Measurements from ENCODE around the gene CD300H.

The CD300H gene

GRCh38 chr17:74546586-74546985 lies 20.7 kb downstream of the CD300H start:
- TF ChIP-seq MYC (IDR thresholded peaks at IDR 0.05; ENCODE audit: low read depth, low read length), result no peak
- no peak for TF ChIP-seq MAX (IDR thresholded peaks at IDR 0.05; ENCODE audit: low read depth, low read length)
- TF ChIP-seq, protein P1, sequence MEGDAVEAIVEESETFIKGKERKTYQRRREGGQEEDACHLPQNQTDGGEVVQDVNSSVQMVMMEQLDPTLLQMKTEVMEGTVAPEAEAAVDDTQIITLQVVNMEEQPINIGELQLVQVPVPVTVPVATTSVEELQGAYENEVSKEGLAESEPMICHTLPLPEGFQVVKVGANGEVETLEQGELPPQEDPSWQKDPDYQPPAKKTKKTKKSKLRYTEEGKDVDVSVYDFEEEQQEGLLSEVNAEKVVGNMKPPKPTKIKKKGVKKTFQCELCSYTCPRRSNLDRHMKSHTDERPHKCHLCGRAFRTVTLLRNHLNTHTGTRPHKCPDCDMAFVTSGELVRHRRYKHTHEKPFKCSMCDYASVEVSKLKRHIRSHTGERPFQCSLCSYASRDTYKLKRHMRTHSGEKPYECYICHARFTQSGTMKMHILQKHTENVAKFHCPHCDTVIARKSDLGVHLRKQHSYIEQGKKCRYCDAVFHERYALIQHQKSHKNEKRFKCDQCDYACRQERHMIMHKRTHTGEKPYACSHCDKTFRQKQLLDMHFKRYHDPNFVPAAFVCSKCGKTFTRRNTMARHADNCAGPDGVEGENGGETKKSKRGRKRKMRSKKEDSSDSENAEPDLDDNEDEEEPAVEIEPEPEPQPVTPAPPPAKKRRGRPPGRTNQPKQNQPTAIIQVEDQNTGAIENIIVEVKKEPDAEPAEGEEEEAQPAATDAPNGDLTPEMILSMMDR (IDR thresholded peaks at IDR 0.05; ENCODE audit: low read depth, low read length), result no peak
- no peak for TF ChIP-seq POLR2A (IDR thresholded peaks at IDR 0.05; ENCODE audit: extremely low read depth, insufficient read length)
- no peak overlapping the region for H3K4me3 ChIP-seq (ENCODE audit: low read depth, low read length)
- DNase-seq (ENCODE audit: low read depth), result no peak

DNA sequence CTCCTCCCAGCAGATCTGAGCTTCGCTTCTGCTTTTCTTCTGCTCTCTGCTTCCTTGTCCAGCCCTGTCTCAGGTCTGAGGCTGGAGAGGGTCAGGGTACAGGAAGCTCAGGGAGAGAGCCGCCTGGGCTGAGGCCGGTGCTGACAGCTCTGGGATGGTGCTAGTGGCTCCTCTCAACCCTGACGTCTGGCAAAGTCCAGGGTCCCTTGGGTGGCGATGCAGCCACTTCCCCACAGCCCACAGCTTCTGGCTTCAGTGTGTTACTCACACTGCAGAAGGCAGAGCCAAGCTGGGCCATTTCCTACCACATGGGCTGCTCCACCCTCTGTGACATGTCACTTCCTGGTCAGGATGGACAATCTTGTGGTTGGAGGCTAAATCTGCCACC lies 21.5 kb downstream of the CD300H start, which contains the start of gene CD300C:
TSS of gene CD300C (minus strand) at position 273 of the 388 bp plus-strand sequence. CDS start 333 bp downstream, outside the sequence.
- peak within 1 kb of the TSS; percentile 21 for H3K4me3 ChIP-seq (ENCODE audit: low read depth, low read length)
- peak; percentile 91 for DNase-seq (ENCODE audit: low read depth)
- no peak for TF ChIP-seq POLR2A (IDR thresholded peaks at IDR 0.05; ENCODE audit: extremely low read depth, insufficient read length)
- TF ChIP-seq, protein P1 (IDR thresholded peaks at IDR 0.05; ENCODE audit: low read depth, low read length), result no peak
- no peak for TF ChIP-seq MYC (IDR thresholded peaks at IDR 0.05; ENCODE audit: low read depth, low read length)
- peak; percentile 71 for TF ChIP-seq MAX (IDR thresholded peaks at IDR 0.05; ENCODE audit: low read depth, low read length)

DNA sequence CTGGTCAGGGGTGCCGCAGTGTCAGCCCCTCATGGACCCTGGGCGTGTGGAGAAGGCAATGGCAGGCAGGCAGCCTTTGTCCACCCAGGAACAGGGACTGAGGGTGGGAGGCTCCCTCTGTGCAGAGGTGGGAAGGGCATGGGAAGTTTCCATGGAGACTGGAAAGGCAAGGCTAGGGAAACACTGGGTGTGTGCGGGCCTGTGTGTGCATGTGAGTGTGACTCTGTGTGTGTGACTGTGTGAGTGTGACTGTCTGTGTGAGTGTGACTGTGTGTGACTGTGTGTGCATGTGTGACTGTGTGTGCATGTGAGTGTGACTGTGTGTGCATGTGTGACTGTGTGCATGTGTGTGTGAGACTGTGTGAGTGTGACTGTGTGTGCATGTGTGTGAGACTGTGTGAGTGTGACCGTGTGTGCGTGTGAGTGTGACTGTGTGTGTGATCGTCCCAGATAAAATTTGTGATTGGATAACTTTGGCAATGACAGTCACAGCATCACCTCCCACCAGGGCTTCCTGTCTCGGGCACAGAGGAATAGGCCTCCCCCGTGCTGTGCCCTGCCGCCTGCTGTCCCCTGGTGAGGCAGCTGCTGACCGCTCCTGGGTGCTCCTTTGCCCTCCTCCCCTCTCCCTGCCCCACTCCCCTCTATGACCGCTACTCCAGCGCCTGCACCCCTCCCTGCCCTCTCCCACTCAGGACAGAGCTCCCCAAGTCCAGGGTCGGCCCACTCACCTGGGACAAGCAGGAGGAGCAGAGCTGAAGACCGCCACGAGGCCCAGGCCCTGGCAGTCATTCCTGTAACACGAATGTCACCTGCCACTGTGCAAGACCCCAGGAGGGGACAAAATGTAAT lies 22.1 kb downstream of the CD300H start:
- TF ChIP-seq MAX (IDR thresholded peaks at IDR 0.05; ENCODE audit: low read depth, low read length), result no peak
- TF ChIP-seq, protein P1 (IDR thresholded peaks at IDR 0.05; ENCODE audit: low read depth, low read length), result no peak
- no peak for TF ChIP-seq MYC (IDR thresholded peaks at IDR 0.05; ENCODE audit: low read depth, low read length)
- no peak for TF ChIP-seq POLR2A (IDR thresholded peaks at IDR 0.05; ENCODE audit: extremely low read depth, insufficient read length)
- peak; percentile 22 for DNase-seq (ENCODE audit: low read depth)
- peak overlapping the region; percentile 21 for H3K4me3 ChIP-seq (ENCODE audit: low read depth, low read length)

DNA sequence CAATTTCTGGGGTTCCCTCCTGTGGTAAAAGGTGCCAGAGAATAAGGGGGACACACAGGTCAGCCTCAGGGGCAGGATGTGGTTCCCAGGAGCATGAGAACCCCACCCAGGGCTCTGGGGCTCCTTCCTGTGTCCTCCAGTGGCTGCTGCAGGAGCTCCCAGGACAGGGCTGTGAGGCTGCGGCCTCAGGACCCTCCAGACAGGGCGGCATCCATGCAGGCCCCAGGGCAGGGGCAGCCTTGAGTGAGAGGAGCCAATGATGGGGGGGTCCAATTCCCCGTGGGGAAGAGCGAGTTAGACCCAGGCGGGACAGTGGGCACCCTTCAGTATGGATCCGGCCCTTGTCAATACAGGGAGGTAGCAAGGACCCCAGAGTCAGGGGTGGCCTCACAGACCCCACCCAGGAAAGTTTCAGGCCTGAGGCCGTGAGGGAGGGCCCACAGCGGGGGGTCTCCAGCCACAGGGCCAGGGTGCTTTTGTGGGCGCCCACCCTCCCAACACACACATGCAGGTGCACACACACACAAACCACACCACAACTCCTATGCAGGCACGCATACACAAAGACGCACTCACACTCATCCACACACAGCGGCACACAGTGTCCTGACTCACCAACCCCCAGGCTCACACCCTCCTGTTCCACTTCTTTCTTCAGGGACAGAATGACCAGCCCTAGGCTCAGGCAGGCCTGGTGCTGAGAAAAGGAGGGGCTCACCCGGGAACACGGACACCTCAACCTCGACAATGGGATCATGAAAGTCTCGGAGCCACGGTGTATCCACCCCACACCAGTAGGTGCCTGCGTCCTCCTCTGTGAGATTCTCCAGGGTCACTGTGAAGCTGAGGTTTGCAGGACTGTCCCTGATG lies 23.2 kb downstream of the CD300H start:
- TF ChIP-seq POLR2A (IDR thresholded peaks at IDR 0.05; ENCODE audit: extremely low read depth, insufficient read length), result no peak
- no peak for TF ChIP-seq MYC (IDR thresholded peaks at IDR 0.05; ENCODE audit: low read depth, low read length)
- no peak for TF ChIP-seq MAX (IDR thresholded peaks at IDR 0.05; ENCODE audit: low read depth, low read length)
- TF ChIP-seq, protein P1 (IDR thresholded peaks at IDR 0.05; ENCODE audit: low read depth, low read length), result no peak
- H3K4me3 ChIP-seq (ENCODE audit: low read depth, low read length), result no peak overlapping the region
- DNase-seq (ENCODE audit: low read depth), result no peak

GRCh38 chr17:74543406-74543805 lies 23.9 kb downstream of the CD300H start:
- no peak for TF ChIP-seq MAX (IDR thresholded peaks at IDR 0.05; ENCODE audit: low read depth, low read length)
- TF ChIP-seq, protein P1 (IDR thresholded peaks at IDR 0.05; ENCODE audit: low read depth, low read length), result no peak
- no peak for TF ChIP-seq MYC (IDR thresholded peaks at IDR 0.05; ENCODE audit: low read depth, low read length)
- TF ChIP-seq POLR2A (IDR thresholded peaks at IDR 0.05; ENCODE audit: extremely low read depth, insufficient read length), result no peak
- no peak overlapping the region for H3K4me3 ChIP-seq (ENCODE audit: low read depth, low read length)
- DNase-seq (ENCODE audit: low read depth), result no peak

All from NB4 (cell line).